ENCODE results near the gene IGFLR1.
A peak's percentile ranks its signal among the peaks of the same experiment; 100 is the strongest.

Gene IGFLR1

GRCh38 chr19:35752746-35753350, 10.6 kb upstream of the IGFLR1 start:
- Histone ChIP-seq H3K27me3 (replicated peaks; ENCODE audit: control insufficient read depth, insufficient read depth, low read length) (no peaks in the 10 kb centered on the region), H3K4me3 (ENCODE audit: low read length) (no peak overlapping the region), H3K36me3 (ENCODE audit: control insufficient read depth, insufficient read depth, low read length, severe bottlenecking) (peaks cover 25% of the 10 kb centered on the region), H3K9me3 (ENCODE audit: control insufficient read depth, low read length) (no peaks in the 10 kb centered on the region), H3K9ac (ENCODE audit: low read length) (peak overlapping the region; percentile 100), H3K4me1 (ENCODE audit: control insufficient read depth, insufficient read depth, low read length) (peaks cover 26% of the 10 kb centered on the region)
- DNase-seq (ENCODE audit: low read depth), result no peak

- peaks cover 24% of the 10 kb centered on the region for H3K4me1 ChIP-seq (ENCODE audit: control insufficient read depth, insufficient read depth, low read length)
- H3K9ac ChIP-seq (ENCODE audit: low read length), result no peak overlapping the region
- H3K27me3 ChIP-seq (replicated peaks; ENCODE audit: control insufficient read depth, insufficient read depth, low read length), result no peaks in the 10 kb centered on the region
- peaks cover 25% of the 10 kb centered on the region for H3K36me3 ChIP-seq (ENCODE audit: control insufficient read depth, insufficient read depth, low read length, severe bottlenecking)
- no peak overlapping the region for H3K4me3 ChIP-seq (ENCODE audit: low read length)
- no peak for DNase-seq (ENCODE audit: low read depth)
- no peaks in the 10 kb centered on the region for H3K9me3 ChIP-seq (ENCODE audit: control insufficient read depth, low read length)
Observed at GRCh38 chr19:35751839-35752745, 9.8 kb upstream of the IGFLR1 start.

GRCh38 chr19:35750167-35750566, 7.9 kb upstream of the IGFLR1 start:
- Histone ChIP-seq H3K27me3 (replicated peaks; ENCODE audit: control insufficient read depth, insufficient read depth, low read length) (no peaks in the 10 kb centered on the region), H3K9me3 (ENCODE audit: control insufficient read depth, low read length) (no peaks in the 10 kb centered on the region), H3K36me3 (ENCODE audit: control insufficient read depth, insufficient read depth, low read length, severe bottlenecking) (peaks cover 25% of the 10 kb centered on the region), H3K4me1 (ENCODE audit: control insufficient read depth, insufficient read depth, low read length) (peaks cover 31% of the 10 kb centered on the region), H3K4me3 (ENCODE audit: low read length) (no peak overlapping the region), H3K9ac (ENCODE audit: low read length) (no peak overlapping the region)
- DNase-seq (ENCODE audit: low read depth), result no peak

GRCh38 chr19:35748106-35749020, 6.1 kb upstream of the IGFLR1 start, which contains the start of gene LIN37:
LIN37 (plus strand) TSS chr19:35748576; CDS start chr19:35748725, 149 bp downstream.
- no peaks in the 10 kb centered on the region for H3K27me3 ChIP-seq (replicated peaks; ENCODE audit: control insufficient read depth, insufficient read depth, low read length)
- no peaks in the 10 kb centered on the region for H3K9me3 ChIP-seq (ENCODE audit: control insufficient read depth, low read length)
- peaks cover 15% of the 10 kb centered on the region for H3K36me3 ChIP-seq (ENCODE audit: control insufficient read depth, insufficient read depth, low read length, severe bottlenecking)
- peak within 1 kb of the TSS; percentile 100 for H3K4me3 ChIP-seq (ENCODE audit: low read length)
- H3K9ac ChIP-seq (ENCODE audit: low read length), result peak within 1 kb of the TSS; percentile 99
- peaks cover 26% of the 10 kb centered on the region for H3K4me1 ChIP-seq (ENCODE audit: control insufficient read depth, insufficient read depth, low read length)
- peak; percentile 100 for DNase-seq (ENCODE audit: low read depth)

- Histone ChIP-seq H3K9me3 (ENCODE audit: control insufficient read depth, low read length) (no peaks in the 10 kb centered on the region), H3K9ac (ENCODE audit: low read length) (peak overlapping the region; percentile 96), H3K4me3 (ENCODE audit: low read length) (peak overlapping the region; percentile 100), H3K27me3 (replicated peaks; ENCODE audit: control insufficient read depth, insufficient read depth, low read length) (no peaks in the 10 kb centered on the region), H3K4me1 (ENCODE audit: control insufficient read depth, insufficient read depth, low read length) (peaks cover 26% of the 10 kb centered on the region), H3K36me3 (ENCODE audit: control insufficient read depth, insufficient read depth, low read length, severe bottlenecking) (peaks cover 3% of the 10 kb centered on the region)
- DNase-seq (ENCODE audit: low read depth), result no peak
Observed at GRCh38 chr19:35746531-35746930, 4.3 kb upstream of the IGFLR1 start.

GRCh38 chr19:35746087-35746462, 3.8 kb upstream of the IGFLR1 start:
- no peaks in the 10 kb centered on the region for H3K27me3 ChIP-seq (replicated peaks; ENCODE audit: control insufficient read depth, insufficient read depth, low read length)
- DNase-seq (ENCODE audit: low read depth), result no peak
- peak overlapping the region; percentile 100 for H3K4me3 ChIP-seq (ENCODE audit: low read length)
- peak overlapping the region; percentile 96 for H3K9ac ChIP-seq (ENCODE audit: low read length)
- peaks cover 3% of the 10 kb centered on the region for H3K36me3 ChIP-seq (ENCODE audit: control insufficient read depth, insufficient read depth, low read length, severe bottlenecking)
- H3K9me3 ChIP-seq (ENCODE audit: control insufficient read depth, low read length), result no peaks in the 10 kb centered on the region
- H3K4me1 ChIP-seq (ENCODE audit: control insufficient read depth, insufficient read depth, low read length), result peaks cover 27% of the 10 kb centered on the region

GRCh38 chr19:35745328-35746086, 3.3 kb upstream of the IGFLR1 start, which contains the start of the genes PSENEN and U2AF1L4:
PSENEN (plus strand) TSS chr19:35745651; CDS start chr19:35745931, 280 bp downstream.
U2AF1L4 (minus strand) TSS chr19:35745418; CDS start chr19:35745391, 27 bp downstream.
- Histone ChIP-seq H3K9ac (ENCODE audit: low read length) (peak within 1 kb of the TSS; percentile 96), H3K27me3 (replicated peaks; ENCODE audit: control insufficient read depth, insufficient read depth, low read length) (no peaks in the 10 kb centered on the region), H3K4me1 (ENCODE audit: control insufficient read depth, insufficient read depth, low read length) (peaks cover 32% of the 10 kb centered on the region)

GRCh38 chr19:35744430-35745327, 2.4 kb upstream of the IGFLR1 start:
- H3K9ac ChIP-seq (ENCODE audit: low read length), result peak overlapping the region; percentile 96
- H3K36me3 ChIP-seq (ENCODE audit: control insufficient read depth, insufficient read depth, low read length, severe bottlenecking), result peaks cover 3% of the 10 kb centered on the region
- peak; percentile 99 for DNase-seq (ENCODE audit: low read depth)
- H3K9me3 ChIP-seq (ENCODE audit: control insufficient read depth, low read length), result no peaks in the 10 kb centered on the region
- H3K4me1 ChIP-seq (ENCODE audit: control insufficient read depth, insufficient read depth, low read length), result peaks cover 38% of the 10 kb centered on the region
- H3K4me3 ChIP-seq (ENCODE audit: low read length), result peak overlapping the region; percentile 100
- no peaks in the 10 kb centered on the region for H3K27me3 ChIP-seq (replicated peaks; ENCODE audit: control insufficient read depth, insufficient read depth, low read length)

More at GRCh38 chr19:35745328-35746086, 3.3 kb upstream of the IGFLR1 start, which contains the start of the genes PSENEN and U2AF1L4:
- DNase-seq (ENCODE audit: low read depth), result peak; percentile 100
- Histone ChIP-seq H3K9me3 (ENCODE audit: control insufficient read depth, low read length) (no peaks in the 10 kb centered on the region), H3K4me3 (ENCODE audit: low read length) (peak within 1 kb of the TSS; percentile 100), H3K36me3 (ENCODE audit: control insufficient read depth, insufficient read depth, low read length, severe bottlenecking) (peaks cover 3% of the 10 kb centered on the region)

- DNase-seq (ENCODE audit: low read depth), result no peak
- no peaks in the 10 kb centered on the region for H3K27me3 ChIP-seq (replicated peaks; ENCODE audit: control insufficient read depth, insufficient read depth, low read length)
- H3K4me3 ChIP-seq (ENCODE audit: low read length), result peak overlapping the region; percentile 100
- H3K36me3 ChIP-seq (ENCODE audit: control insufficient read depth, insufficient read depth, low read length, severe bottlenecking), result peaks cover 5% of the 10 kb centered on the region
- H3K9me3 ChIP-seq (ENCODE audit: control insufficient read depth, low read length), result no peaks in the 10 kb centered on the region
- H3K9ac ChIP-seq (ENCODE audit: low read length), result peak overlapping the region; percentile 96
- peaks cover 42% of the 10 kb centered on the region for H3K4me1 ChIP-seq (ENCODE audit: control insufficient read depth, insufficient read depth, low read length)
Observed at GRCh38 chr19:35743640-35744429, 1.6 kb upstream of the IGFLR1 start.

Data from adipocyte (in vitro differentiated cells).